Neural cell (in vitro differentiated cells): ENCODE data around the gene PTPN18. TPM values are rescaled to one million over a fixed set of nuclear protein-coding genes. Genes with fewer than 3 reads are reported as not detected.

Experiments
- H2AFZ ChIP-seq: fragments of 200-600, 300-800 bp; sonication (generic), shearing (Covaris generic); 2 replicates; pipeline ENCODE4 v1.6.0; 2014; ENCODE audit warnings: low read depth, mild to moderate bottlenecking, antibody characterized with exemption, low read length, moderate library complexity
- H3F3A ChIP-seq: fragments of 200-600 bp; shearing (Covaris generic); 2 replicates; pipeline ENCODE4 v1.6.1; 2016; ENCODE audit warnings: mild to moderate bottlenecking, moderate library complexity, mixed read lengths, antibody characterized with exemption, low read length; ENCODE audit not compliant: insufficient read depth, poor library complexity, severe bottlenecking
- H3K27ac ChIP-seq: fragments of 200-600, 300-800 bp; sonication (generic), shearing (Covaris generic); 2 replicates; pipeline ENCODE4 v1.5.1; 2014; ENCODE audit warnings: mild to moderate bottlenecking, low read length, moderate library complexity
- H3K27me3 ChIP-seq: fragments of 300-800, 200-600 bp; sonication (generic), shearing (Covaris generic); 2 replicates; pipeline ENCODE4 v1.6.0; 2014; ENCODE audit warnings: mild to moderate bottlenecking, low read depth, low read length, moderate library complexity; ENCODE audit not compliant: insufficient read depth
- H3K36me3 ChIP-seq: fragments of 300-800, 200-600 bp; sonication (generic), shearing (Covaris generic); 2 replicates; pipeline ENCODE4 v1.5.1; 2014; ENCODE audit warnings: mild to moderate bottlenecking, antibody characterized with exemption, low read length, moderate library complexity; ENCODE audit not compliant: insufficient read depth
- H3K4me2 ChIP-seq: fragments of 300-800, 200-600 bp; sonication (generic), shearing (Covaris generic); 2 replicates; pipeline ENCODE4 v1.6.0; 2014; ENCODE audit warnings: mild to moderate bottlenecking, low read length
- H3K4me3 ChIP-seq: fragments of 300-800, 200-600 bp; sonication (generic), shearing (Covaris generic); 2 replicates; pipeline ENCODE4 v1.5.1; 2014; ENCODE audit warnings: mild to moderate bottlenecking, low read length, moderate library complexity
- H3K79me2 ChIP-seq: fragments of 200-600 bp; shearing (Covaris generic); replicated peaks from 2 replicates; pipeline ENCODE4 v1.6.0; 2014; ENCODE audit warnings: mild to moderate bottlenecking, low read length, moderate library complexity; ENCODE audit not compliant: insufficient read depth
- H3K9ac ChIP-seq: fragments of 300-800, 200-600 bp; sonication (generic), shearing (Covaris generic); 2 replicates; pipeline ENCODE4 v1.6.1; 2016; ENCODE audit warnings: mild to moderate bottlenecking, low read length, mixed read lengths
- H3K9me2 ChIP-seq: fragments of 200-600 bp; shearing (Covaris generic); 2 replicates; pipeline ENCODE4 v1.6.1; 2016; ENCODE audit warnings: mild to moderate bottlenecking, low read length, mixed read lengths; ENCODE audit not compliant: insufficient read depth
- H3K9me3 ChIP-seq: fragments of 200-600, 300-800 bp; sonication (generic), shearing (Covaris generic); 2 replicates; pipeline ENCODE4 v1.6.1; 2016; ENCODE audit warnings: mild to moderate bottlenecking, mixed run types, low read length, moderate library complexity, mixed read lengths
- H4K20me1 ChIP-seq: fragments of 200-600 bp; shearing (Covaris generic); 2 replicates; pipeline ENCODE4 v1.6.1; 2016; ENCODE audit warnings: mild to moderate bottlenecking, mixed run types; ENCODE audit not compliant: insufficient read depth
- CTCF ChIP-seq: fragments of 450-650 bp; IDR thresholded peaks from 2 replicates; pipeline ENCODE4 v1.5.1; 2014; ENCODE audit warnings: antibody characterized with exemption, mild to moderate bottlenecking, moderate library complexity; ENCODE audit not compliant: poor library complexity, severe bottlenecking
- EP300 ChIP-seq: fragments of 450-650 bp; conservative IDR thresholded peaks from 2 replicates; pipeline ENCODE4 v1.6.1; 2014; ENCODE audit warnings: antibody characterized with exemption, mild to moderate bottlenecking, moderate library complexity; ENCODE audit not compliant: poor library complexity, severe bottlenecking
- EZH2 ChIP-seq: fragments of 200-600, 300-800 bp; shearing (Covaris generic), sonication (generic); IDR thresholded peaks from 2 replicates; pipeline ENCODE4 v1.6.1; 2014; ENCODE audit warnings: antibody characterized with exemption, low read length, borderline replicate concordance, mild to moderate bottlenecking; ENCODE audit not compliant: insufficient read depth, poor library complexity, severe bottlenecking
- MXI1 ChIP-seq: fragments of 450-650 bp; conservative IDR thresholded peaks from 2 replicates; pipeline ENCODE4 v1.6.1; 2014; ENCODE audit warnings: antibody characterized with exemption, mild to moderate bottlenecking; ENCODE audit not compliant: poor library complexity, severe bottlenecking
- POLR2AphosphoS5 ChIP-seq: IDR thresholded peaks from 2 replicates; pipeline ENCODE4 v1.6.1; 2012
- RAD21 ChIP-seq: fragments of 450-650 bp; conservative IDR thresholded peaks from 2 replicates; pipeline ENCODE4 v1.6.1; 2014; ENCODE audit warnings: antibody characterized with exemption, mild to moderate bottlenecking, moderate library complexity
- REST ChIP-seq: IDR thresholded peaks from 2 replicates; pipeline ENCODE4 v1.6.1; 2012; ENCODE audit warnings: borderline replicate concordance
- SMC3 ChIP-seq: fragments of 450-650 bp; conservative IDR thresholded peaks from 2 replicates; pipeline ENCODE4 v1.6.1; 2014; ENCODE audit warnings: antibody characterized with exemption, mild to moderate bottlenecking, moderate library complexity; ENCODE audit not compliant: poor library complexity
- TAF1 ChIP-seq: IDR thresholded peaks from 2 replicates; pipeline ENCODE4 v1.6.1; 2012; ENCODE audit warnings: low read depth
- polyA plus RNA-seq: library from polyadenylated mRNA; depleted of rRNA; stranded (reverse); fragments of >200 nt; gene quantifications from 2 replicates; pipeline ENCODE4 v1.2.3, GENCODE V29; 2014

Gene PTPN18
- polyA plus RNA-seq, 1 donor from 2014 or later = 13.3 TPM

- H3F3A ChIP-seq = no peaks in the 10 kb centered on the region
- no peak overlapping the region for H3K4me3 ChIP-seq
- no peak overlapping the region for H3K27ac ChIP-seq
- no peaks in the 10 kb centered on the region for H3K36me3 ChIP-seq
- H3K9me2 ChIP-seq = no peaks in the 10 kb centered on the region
- H3K9ac ChIP-seq = no peak overlapping the region
- H3K4me2 ChIP-seq = no peak overlapping the region
- TF ChIP-seq EZH2 (no peak), REST (no peak), EP300 (no peak), RAD21 (no peak), SMC3 (no peak), POLR2AphosphoS5 (no peak)
- no peaks in the 10 kb centered on the region for H3K79me2 ChIP-seq
- no peaks in the 10 kb centered on the region for H4K20me1 ChIP-seq
- no peaks in the 10 kb centered on the region for H3K27me3 ChIP-seq
- H3K9me3 ChIP-seq = no peaks in the 10 kb centered on the region
- no peak overlapping the region for H2AFZ ChIP-seq
Measured at GRCh38 chr2:130369965-130370341, 14.1 kb downstream of the PTPN18 start.

- H3K4me3 ChIP-seq = no peak overlapping the region
- no peaks in the 10 kb centered on the region for H3K9me3 ChIP-seq
- H4K20me1 ChIP-seq = no peaks in the 10 kb centered on the region
- no peaks in the 10 kb centered on the region for H3K9me2 ChIP-seq
- H3K4me2 ChIP-seq = no peak overlapping the region
- TF ChIP-seq EZH2 (no peak), MXI1 (no peak), CTCF (no peak), SMC3 (no peak), REST (no peak), TAF1 (no peak), RAD21 (no peak), POLR2AphosphoS5 (no peak)
- H3F3A ChIP-seq = no peaks in the 10 kb centered on the region
- H3K27ac ChIP-seq = no peak overlapping the region
- no peaks in the 10 kb centered on the region for H3K79me2 ChIP-seq
- H3K9ac ChIP-seq = no peak overlapping the region
- no peaks in the 10 kb centered on the region for H3K27me3 ChIP-seq
- no peak overlapping the region for H2AFZ ChIP-seq
- no peaks in the 10 kb centered on the region for H3K36me3 ChIP-seq
Measured at GRCh38 chr2:130370490-130370889, 14.6 kb downstream of the PTPN18 start.
